Right ventricle myocardium inferior (tissue), 1 donor: ENCODE data around the gene CNRIP1. TPM values are rescaled to one million over a fixed set of nuclear protein-coding genes. Genes with fewer than 3 reads are reported as not detected.

ENCODE experiments used
- ATAC-seq: fragments of 200-7000 bp; cut with Tn5 transposase; one replicate; pipeline ENCODE4 v1.9.1; 2020; ENCODE audit warnings: mild to moderate bottlenecking, moderate library complexity
- DNase-seq: peaks from one replicate; pipeline ENCODE4 v3.0.0; 2021; ENCODE audit errors: missing footprints
- intact Hi-C: fragments of 100-400 bp; cut with DNase I; formaldehyde crosslinking; loops from one replicate; pipeline ENCODE4 v1.11.0; 2022
- total RNA-seq: library from RNA; stranded (reverse); fragmentation: NEBNext Ultra II Directional; extraction: Animal tissue kit (Norgen Biotek cat#: 25700); gene quantifications from one replicate; pipeline ENCODE4 v1.2.1, GENCODE V29; 2021
- donor health status: DM: no; HTN: yes; CAD: no; lungs with severe emphysema.

The CNRIP1 gene
- total RNA-seq, 1 donor from 2014 or later, result 12.5 TPM

DNA sequence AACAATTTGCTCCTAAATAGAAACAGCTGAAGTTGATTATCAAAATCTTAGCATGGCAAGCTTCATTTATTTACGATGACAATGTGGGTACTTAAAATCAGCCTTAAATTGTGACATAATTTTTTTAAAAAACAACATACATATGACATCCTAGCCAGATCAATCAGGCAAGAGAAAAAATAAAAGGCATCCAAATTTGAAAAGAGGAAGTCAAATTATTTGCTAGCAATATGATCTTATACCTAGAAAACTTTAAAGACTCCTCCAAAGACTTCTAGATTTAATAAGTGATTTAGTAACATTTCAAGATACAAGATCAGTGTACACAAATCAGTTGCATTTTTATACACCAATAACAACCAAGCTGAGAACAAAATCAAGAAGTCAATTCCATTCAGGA lies 53.1 kb downstream of the CNRIP1 start:
- no peak for ATAC-seq
- intact Hi-C loops, result no loop called here
- DNase-seq, result no peak

DNA sequence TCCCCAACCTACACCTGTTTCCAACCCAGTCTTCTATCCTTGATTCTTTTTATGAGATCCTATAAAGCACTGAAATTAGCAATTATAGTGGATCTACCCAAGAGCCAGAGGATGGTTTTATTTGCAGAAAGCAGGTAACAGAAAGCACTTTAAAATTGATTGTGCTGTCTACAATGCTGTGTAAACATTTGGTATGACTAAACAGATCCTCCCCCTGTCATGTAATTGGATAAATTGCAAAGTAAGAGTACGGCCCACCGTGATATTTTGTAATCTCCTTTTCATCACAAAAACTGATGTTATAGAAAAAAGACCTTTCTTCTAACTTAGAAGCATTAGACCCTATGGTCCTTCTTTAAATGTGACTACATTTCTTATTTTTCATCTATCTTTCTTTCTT lies 56.1 kb downstream of the CNRIP1 start:
- DNase-seq, result no peak
- ATAC-seq, result no peak
- intact Hi-C loops, result no loop called here

DNA sequence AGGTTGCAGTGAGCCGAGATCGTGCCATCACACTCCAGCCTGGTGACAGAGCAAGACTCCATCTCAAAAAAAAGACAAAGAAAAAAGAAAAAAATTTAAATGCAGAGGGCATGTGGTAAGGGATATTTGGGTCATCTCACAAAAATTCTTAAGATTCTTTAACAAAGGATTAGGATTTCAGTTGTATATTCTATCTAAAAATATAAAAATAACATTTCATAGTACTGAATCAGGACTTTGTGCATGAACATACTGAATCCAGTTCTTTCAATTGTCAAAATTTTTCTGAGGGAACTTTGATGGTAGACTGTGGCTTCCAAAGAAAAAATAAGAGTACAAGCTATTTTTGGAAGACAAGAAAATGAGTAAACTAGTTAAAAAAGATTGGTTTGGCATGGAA lies 60.9 kb downstream of the CNRIP1 start:
- intact Hi-C loops, result no loop called here
- DNase-seq (no peak), ATAC-seq (no peak)

DNA sequence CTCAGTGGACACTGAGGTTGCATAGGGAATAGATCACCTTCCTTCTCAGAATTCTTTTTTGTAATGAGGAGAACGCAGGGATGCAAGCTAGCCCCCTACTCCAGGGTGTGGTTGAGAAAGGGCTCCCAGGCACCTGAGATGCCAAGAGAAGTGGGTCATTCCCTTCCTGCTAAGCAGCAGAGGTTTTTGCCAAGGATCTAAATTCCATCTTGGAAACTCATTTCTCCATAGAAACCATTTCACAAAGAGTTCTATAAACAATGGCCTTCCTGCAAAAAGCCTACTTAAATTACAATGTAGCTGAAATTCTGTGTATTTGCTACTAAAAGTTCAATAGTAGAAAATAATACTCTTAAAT lies 63.7 kb downstream of the CNRIP1 start:
- ATAC-seq (no peak), DNase-seq (no peak)
- intact Hi-C loops, result no loop called here

DNA sequence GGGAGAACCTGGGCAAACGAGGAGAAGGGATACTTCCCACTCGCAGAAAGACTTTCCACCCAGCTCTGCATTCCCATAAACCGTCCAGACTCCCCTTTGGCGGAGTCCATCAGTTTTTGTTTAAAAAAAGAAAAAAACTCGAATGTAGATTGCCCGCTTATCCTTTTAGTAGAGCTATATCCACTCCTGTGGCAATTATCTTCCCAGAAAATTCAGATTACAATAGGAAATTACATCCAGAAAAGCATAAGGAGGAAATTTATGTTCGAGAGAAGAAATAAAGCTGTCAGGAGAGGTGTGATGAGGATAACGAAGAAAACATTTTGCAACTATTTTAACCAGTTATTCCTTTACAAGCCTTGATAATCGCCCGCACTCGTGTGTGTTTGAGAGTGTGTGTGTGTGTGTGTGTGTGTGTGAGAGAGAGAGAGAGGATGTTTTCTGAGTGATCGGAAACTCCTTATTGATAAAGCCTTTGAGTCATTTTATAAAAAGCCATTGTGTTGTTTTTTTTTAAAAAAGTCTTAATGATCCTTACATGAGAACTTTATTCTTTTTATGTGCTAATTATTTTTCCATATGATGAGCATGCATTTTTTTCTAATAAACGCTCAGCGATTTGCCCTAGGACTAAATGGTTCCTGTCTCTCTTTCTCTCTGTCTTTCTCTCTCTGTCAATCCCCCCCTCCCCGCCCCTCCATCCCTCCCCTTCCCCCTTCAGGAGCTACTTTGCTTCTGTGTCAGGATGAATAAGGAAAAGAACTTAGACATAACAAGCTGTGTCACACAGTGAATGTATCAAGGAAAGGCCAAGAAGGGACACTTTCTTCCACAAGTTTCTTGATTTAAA lies 66.3 kb downstream of the CNRIP1 start:
- intact Hi-C loops, result loop anchor here (2.0 to 5.0 kb wide), 2 partner anchors 34 to 187 kb away; no protein-coding TSS in a partner anchor
- no peak for DNase-seq
- ATAC-seq, result no peak

DNA sequence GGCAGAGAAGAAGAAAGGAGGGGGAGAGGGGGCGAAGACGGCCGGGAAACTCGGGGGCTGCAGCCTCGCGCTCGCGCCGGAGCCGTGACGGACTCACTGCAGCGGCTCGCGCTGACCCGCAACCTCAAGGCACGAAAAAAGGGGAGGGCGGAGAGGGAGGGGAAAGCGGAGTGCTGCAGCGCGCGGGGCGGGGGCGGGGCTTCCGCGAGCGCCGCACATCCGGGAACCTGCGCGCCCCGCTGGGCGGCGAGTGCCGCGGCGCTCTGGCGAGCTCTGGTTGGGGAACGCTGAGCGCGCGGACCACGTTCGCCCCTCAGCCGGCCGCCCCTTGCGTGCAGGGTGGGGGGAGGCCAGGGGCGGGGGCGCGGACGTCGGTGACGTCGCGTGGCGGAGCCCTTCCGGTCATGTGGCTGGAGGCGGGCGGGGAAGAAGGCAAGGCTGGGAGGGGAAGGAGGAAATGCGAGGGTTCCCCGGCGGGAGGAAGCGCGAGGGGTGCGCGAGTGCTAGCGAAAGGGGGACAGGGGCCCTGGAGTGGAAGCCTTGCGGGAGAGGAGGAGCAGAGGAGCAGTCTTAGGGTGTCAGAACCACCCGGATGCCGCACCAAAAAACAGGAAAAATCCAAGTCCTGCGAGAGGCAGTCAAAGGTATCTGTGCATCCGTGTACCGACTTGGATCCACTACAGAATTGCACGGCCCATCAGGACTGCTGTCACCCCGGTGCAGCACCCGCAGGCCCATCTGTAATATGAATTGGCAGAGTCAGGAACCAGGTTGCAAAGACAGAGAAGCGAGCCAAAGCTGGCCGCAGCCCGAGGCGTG lies 67.1 kb downstream of the CNRIP1 start, which contains the start of gene PPP3R1:
TSS of gene PPP3R1 (minus strand) at position 133 of the 819 bp plus-strand sequence. CDS start 405 bp downstream, outside the sequence.
- intact Hi-C loops, result loop anchor here (1.0 to 5.0 kb wide), 4 partner anchors 35 to 188 kb away; partner anchors contain the start of genes CNRIP1 and PNO1
- DNase-seq, result peak; percentile 98
- peak; percentile 99 for ATAC-seq

DNA sequence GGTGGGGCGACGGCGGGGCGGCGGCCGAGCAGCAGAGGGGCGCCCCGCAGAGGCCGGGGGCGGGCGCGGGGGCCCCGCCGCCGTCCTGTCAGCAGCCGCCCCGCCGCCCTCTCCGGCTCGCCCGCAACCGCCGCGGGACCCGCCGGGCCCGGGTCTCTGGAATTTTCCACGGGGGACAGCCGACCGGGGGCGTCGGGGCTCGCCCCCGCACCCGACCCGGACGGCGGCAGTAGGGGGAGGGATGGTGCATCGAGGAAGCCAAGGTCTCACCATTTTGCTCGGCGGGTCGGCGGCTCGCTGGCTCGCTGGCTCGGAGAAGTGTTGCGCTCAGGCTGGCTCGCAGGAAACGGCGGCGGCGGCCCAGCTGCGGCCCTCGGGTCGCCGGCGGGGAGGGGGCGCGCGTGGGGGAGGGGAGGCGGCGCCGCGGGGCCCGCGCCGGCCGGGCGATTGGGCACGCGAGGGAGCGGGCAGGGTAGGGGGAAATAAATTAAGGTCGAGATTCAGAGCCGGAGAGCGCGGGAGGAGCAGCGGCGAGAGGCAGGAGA lies 67.8 kb downstream of the CNRIP1 start:
- ATAC-seq, result no peak
- intact Hi-C loops, result loop anchor here (1.0 to 5.0 kb wide), 6 partner anchors 35 to 189 kb away; partner anchors contain the start of genes CNRIP1 and PNO1

DNA sequence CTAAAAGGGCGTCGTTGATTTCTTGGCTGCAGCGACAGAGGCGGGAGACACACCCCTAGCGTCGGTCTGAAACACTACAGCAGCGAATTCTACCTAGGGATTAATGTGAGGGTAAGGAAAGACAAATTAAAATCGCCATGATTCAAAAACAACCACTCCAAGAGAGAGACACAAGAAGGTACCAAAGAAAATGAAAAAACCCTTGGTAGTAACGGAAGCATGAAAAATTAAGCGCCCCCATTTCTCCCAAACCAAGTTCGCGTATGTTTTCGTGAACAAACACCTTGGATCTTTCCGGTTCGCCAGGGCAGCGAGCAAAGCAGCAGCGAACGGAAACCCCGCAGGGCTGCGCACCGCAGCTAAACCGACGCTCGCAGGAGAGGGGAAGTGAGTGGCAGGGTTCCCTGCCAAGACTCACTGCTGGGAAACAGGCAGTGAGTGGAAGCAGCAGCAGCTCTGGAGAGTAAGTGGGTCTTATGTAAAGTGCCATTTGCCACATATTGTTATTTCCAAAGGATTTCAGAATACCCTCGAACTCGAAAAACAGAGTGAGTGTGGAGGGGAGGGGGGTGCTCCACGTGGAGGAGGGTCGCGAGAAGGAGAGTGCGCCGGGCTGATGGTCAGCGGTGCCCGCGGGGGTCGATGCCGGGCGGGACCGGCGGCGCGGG lies 68.4 kb downstream of the CNRIP1 start:
- DNase-seq, result peak; percentile 80
- intact Hi-C loops, result loop anchor here (2.0 to 5.0 kb wide), 3 partner anchors 36 to 129 kb away; no protein-coding TSS in a partner anchor
- ATAC-seq, result peak; percentile 32

More for the DNA sequence above, 67.8 kb downstream of the CNRIP1 start:
- no peak for DNase-seq

DNA sequence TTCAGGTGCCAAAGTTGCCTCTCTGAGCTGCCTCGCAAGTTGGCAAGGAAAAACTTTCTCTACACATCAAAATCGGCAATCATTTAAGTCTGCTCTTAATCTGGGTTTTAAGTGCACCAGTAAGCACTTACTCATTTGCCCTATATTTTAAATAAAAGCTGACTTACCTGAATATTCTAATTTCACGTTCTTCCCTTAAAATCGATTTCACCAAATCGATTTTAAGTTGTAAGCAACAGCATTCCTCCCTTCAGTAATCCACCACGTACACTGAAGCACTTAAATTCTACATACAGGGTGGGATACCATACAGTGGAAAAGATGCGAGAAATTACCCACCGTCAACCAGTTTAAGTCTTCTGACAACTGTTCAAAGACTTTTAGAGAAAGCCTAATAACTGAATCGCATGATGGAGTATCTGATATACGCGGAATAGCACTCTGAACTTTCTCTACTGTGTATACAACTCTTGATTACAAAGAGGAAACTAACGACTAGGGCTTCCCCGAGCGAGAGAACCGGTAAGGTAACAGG lies 69.0 kb downstream of the CNRIP1 start:
- intact Hi-C loops, result loop anchor here (2.0 to 5.0 kb wide), 3 partner anchors 37 to 128 kb away; no protein-coding TSS in a partner anchor
- ATAC-seq, result no peak
- no peak for DNase-seq

DNA sequence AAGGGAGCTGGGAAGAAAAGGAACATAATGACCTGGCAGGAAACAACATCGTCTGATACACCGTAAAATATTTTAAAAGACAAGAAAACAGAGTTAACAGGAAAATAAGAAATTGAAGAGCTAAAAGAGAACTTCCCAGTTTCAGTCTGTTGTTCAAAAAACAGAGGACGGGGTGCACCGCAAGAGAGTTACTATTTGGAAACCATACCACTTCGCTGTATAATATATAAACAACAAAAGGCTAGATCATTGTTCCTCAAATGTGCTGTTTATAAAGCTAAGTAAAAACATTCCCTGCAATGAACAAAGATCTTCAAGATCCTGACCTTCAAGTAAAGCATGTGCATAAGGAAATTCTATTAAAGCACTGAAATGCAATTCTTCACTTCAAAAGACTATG lies 69.6 kb downstream of the CNRIP1 start:
- no peak for DNase-seq
- intact Hi-C loops, result loop anchor here (2.0 to 5.0 kb wide), 3 partner anchors 37 to 127 kb away; no protein-coding TSS in a partner anchor
- no peak for ATAC-seq

DNA sequence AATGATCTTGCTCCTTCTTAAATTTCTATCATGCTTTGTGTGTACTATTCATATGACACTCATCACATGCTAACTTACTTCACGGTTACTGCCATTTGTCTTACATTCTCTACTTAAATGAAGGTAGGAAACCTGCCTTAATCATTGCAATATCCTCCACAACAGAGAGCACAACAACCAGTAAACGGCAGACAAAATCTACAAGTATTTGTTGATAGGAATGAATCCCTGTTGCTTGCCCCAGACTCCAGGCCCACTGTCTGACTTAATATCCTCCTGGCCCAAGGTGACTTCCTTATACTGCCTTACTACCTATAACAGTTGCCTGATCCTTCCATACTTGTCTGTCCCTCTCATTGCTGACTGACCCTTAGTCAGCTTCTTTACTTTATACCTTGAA lies 70.9 kb downstream of the CNRIP1 start:
- intact Hi-C loops, result no loop called here
- DNase-seq, result no peak
- no peak for ATAC-seq

DNA sequence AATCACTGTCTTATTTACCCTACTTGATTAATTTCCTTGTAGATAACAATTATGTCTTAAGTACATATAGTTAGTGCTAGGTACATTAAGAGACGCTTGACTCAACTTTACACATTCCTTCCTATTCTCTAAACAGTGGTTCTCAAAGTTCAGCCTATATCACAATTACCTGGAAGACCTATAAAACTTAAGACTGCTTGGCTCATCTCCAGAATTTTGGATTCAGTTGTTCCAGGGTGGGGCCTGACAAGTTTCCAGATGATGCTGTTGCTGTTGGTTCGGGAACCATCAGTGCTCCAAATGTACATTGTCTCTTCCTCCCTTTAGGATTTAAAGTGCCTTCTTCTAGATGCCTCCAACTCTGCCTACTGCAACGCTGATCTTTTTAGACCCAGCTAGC lies 71.4 kb downstream of the CNRIP1 start:
- DNase-seq (no peak), ATAC-seq (no peak)
- intact Hi-C loops, result no loop called here

DNA sequence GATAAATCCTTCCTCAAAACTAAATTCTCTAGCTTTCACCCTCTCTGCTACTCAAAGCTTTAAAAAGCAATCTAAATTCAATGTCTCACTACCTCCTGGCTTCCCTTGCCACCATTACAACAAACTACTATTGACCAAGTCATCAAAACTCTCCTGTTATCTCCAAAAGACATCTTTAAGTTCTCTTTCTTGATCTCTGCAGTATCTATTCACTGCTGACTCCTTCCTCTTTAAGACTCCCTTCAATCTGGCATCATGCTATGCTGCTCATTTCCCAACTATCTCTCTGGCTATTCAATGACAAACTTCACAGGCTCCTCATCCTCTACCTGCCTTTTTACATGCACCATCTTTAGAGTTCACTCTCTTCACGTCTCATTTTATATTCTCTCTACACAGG lies 73.4 kb downstream of the CNRIP1 start:
- intact Hi-C loops, result no loop called here
- ATAC-seq (no peak), DNase-seq (no peak)

DNA sequence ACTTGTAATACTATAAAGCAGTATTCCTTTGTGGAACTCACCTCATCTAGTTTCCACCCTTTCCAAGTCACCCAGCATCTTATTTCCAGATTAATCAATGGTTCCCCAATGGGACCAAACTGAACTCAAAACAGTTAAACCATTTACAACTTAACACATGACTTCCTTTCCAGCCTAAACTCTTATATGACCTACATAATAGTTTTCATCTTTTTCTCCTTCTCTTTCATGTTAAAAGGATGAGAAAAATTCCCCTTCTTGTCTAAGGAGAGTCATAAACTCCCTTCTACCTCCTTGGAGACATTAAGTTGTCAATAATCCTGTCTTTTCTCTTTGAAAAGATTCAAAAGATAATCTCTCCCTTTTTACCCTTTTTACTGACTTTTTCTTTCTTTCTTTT lies 74.1 kb downstream of the CNRIP1 start:
- no peak for ATAC-seq
- intact Hi-C loops, result no loop called here

DNA sequence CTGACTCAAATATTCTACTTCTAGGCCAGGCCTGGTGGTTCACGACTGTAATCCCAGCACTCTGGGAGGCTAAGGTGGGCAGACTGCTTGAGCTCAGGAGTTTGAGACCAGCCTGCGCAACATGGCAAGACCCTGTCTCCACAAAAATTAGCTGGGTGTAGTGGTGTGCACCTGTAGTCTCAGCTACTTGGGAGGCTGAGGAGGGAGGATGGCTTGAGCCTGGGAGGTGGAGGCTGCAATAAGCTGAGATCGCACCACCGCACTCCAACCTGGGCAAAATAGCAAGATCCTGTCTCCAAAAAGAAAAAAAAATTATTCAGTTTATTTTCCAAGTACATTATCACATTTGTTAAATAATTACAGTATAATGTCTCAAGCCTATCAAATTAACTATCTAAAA lies 74.7 kb downstream of the CNRIP1 start:
- no peak for DNase-seq
- ATAC-seq, result no peak
- intact Hi-C loops, result no loop called here

More for the DNA sequence above, 74.1 kb downstream of the CNRIP1 start:
- no peak for DNase-seq

DNA sequence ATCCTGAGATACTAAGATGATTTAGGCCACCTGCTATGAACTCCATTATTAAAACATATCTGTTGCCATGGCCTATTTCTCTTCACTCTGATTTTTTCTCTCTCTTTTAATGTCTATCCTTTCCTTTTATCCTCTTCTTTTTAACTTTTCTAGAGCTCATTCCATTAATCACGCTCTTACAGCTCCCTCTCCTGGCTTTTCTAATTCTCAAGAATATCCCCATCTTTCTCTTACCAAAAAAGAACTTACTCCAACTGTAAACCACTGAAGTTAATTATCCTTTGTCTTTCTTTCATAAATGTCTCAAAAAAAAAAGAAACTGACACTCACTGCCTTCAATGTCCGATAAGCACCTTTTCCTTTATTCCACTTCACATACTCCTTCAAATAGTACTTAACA lies 75.3 kb downstream of the CNRIP1 start:
- intact Hi-C loops, result no loop called here
- DNase-seq (no peak), ATAC-seq (no peak)
